Glutamatergic neuron (in vitro differentiated cells): ENCODE data around the gene OR7C2. TPM values are rescaled to one million over a fixed set of nuclear protein-coding genes. Genes with fewer than 3 reads are reported as not detected.
"Not testable (repeated sequence)": the region's sequence is repeated elsewhere in the genome, so short reads cannot be mapped to it uniquely, and the experiment has no call there.

Experiments
- DNase-seq: peaks from one replicate; pipeline ENCODE4 v3.0.0; 2022
- H3K27ac Mint-ChIP-seq: one replicate; pipeline ENCODE4 v1.8.0; 2020; ENCODE audit warnings: mild to moderate bottlenecking, mixed read lengths, inconsistent platforms; ENCODE audit not compliant: unreplicated experiment
- H3K27me3 Mint-ChIP-seq: one replicate; pipeline ENCODE4 v1.8.0; 2020; ENCODE audit warnings: mild to moderate bottlenecking, moderate library complexity, mixed read lengths, inconsistent platforms; ENCODE audit not compliant: unreplicated experiment
- H3K36me3 Mint-ChIP-seq: one replicate; pipeline ENCODE4 v1.8.0; 2020; ENCODE audit warnings: mild to moderate bottlenecking, mixed read lengths, inconsistent platforms; ENCODE audit not compliant: unreplicated experiment
- H3K4me1 Mint-ChIP-seq: one replicate; pipeline ENCODE4 v1.8.0; 2020; ENCODE audit warnings: mild to moderate bottlenecking, low read depth, mixed read lengths, inconsistent platforms; ENCODE audit not compliant: unreplicated experiment
- H3K4me3 Mint-ChIP-seq: one replicate; pipeline ENCODE4 v1.8.0; 2020; ENCODE audit warnings: mild to moderate bottlenecking, mixed read lengths, inconsistent platforms; ENCODE audit not compliant: unreplicated experiment
- H3K9me3 Mint-ChIP-seq: one replicate; pipeline ENCODE4 v1.8.0; 2020; ENCODE audit warnings: mild to moderate bottlenecking, moderate library complexity, mixed read lengths, inconsistent platforms; ENCODE audit not compliant: unreplicated experiment
- total RNA-seq: library from RNA; stranded (reverse); fragmentation: NEBNext Ultra II Directional; extraction: Animal tissue kit (Norgen Biotek cat#: 25700); gene quantifications from one replicate; pipeline ENCODE4 v1.2.1, GENCODE V29; 2021; ENCODE audit not compliant: unreplicated experiment
- TF ChIP-seq, protein P1 (sequence below): fragments of 200-600 bp; sonication (generic); IDR thresholded peaks from one replicate; pipeline ENCODE4 v1.5.0; 2021; ENCODE audit not compliant: partially characterized antibody, unreplicated experiment

Gene OR7C2
- total RNA-seq, 1 donor from 2014 or later: not detected

GRCh38 chr19:14933506-14933905 lies 7.8 kb upstream of the OR7C2 start:
- Mint-ChIP-seq H3K27me3 (no peaks in the 10 kb centered on the region), H3K36me3 (no peaks in the 10 kb centered on the region), H3K4me1 (no peaks in the 10 kb centered on the region), H3K27ac (no peak overlapping the region), H3K4me3 (no peak overlapping the region), H3K9me3 (peaks cover 2% of the 10 kb centered on the region)
- TF ChIP-seq, protein P1, sequence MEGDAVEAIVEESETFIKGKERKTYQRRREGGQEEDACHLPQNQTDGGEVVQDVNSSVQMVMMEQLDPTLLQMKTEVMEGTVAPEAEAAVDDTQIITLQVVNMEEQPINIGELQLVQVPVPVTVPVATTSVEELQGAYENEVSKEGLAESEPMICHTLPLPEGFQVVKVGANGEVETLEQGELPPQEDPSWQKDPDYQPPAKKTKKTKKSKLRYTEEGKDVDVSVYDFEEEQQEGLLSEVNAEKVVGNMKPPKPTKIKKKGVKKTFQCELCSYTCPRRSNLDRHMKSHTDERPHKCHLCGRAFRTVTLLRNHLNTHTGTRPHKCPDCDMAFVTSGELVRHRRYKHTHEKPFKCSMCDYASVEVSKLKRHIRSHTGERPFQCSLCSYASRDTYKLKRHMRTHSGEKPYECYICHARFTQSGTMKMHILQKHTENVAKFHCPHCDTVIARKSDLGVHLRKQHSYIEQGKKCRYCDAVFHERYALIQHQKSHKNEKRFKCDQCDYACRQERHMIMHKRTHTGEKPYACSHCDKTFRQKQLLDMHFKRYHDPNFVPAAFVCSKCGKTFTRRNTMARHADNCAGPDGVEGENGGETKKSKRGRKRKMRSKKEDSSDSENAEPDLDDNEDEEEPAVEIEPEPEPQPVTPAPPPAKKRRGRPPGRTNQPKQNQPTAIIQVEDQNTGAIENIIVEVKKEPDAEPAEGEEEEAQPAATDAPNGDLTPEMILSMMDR: no peak
- DNase-seq: no peak

- Mint-ChIP-seq H3K27ac (no peak overlapping the region), H3K4me3 (no peak overlapping the region), H3K36me3 (no peaks in the 10 kb centered on the region), H3K27me3 (no peaks in the 10 kb centered on the region), H3K9me3 (peaks cover 6% of the 10 kb centered on the region), H3K4me1 (no peaks in the 10 kb centered on the region)
- DNase-seq: no peak
- TF ChIP-seq, protein P1: no peak
These were observed 1.0 kb upstream of the OR7C2 start for GRCh38 chr19:14940266-14940665.

GRCh38 chr19:14943601-14944000 lies 2.3 kb downstream of the OR7C2 start:
- H3K4me3 Mint-ChIP-seq: no peak overlapping the region
- TF ChIP-seq, protein P1: no peak
- no peaks in the 10 kb centered on the region for H3K27me3 Mint-ChIP-seq
- H3K27ac Mint-ChIP-seq: no peak overlapping the region
- peaks cover 6% of the 10 kb centered on the region for H3K9me3 Mint-ChIP-seq
- no peaks in the 10 kb centered on the region for H3K4me1 Mint-ChIP-seq
- DNase-seq: no peak
- H3K36me3 Mint-ChIP-seq: no peaks in the 10 kb centered on the region

DNA sequence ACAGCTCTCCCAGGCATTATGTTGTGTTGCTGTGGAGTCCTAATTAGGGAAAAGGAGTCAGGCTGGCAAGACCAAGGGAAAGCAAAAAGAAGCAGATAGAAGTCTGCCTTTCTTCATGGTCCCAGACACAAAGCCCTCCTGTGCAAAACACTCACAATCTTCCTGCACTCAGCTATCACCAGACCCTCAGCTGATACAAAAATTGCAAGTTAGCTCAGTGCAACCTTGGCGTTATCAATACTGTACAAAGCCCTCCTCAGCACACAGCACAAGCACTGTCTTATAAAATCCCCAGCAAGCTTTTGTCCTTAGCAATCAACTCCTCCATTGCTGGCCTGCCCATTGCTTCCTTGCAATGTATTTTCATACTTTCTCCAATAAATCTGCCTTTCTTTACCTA lies 3.2 kb downstream of the OR7C2 start:
- no peaks in the 10 kb centered on the region for H3K36me3 Mint-ChIP-seq
- no peak for DNase-seq

DNA sequence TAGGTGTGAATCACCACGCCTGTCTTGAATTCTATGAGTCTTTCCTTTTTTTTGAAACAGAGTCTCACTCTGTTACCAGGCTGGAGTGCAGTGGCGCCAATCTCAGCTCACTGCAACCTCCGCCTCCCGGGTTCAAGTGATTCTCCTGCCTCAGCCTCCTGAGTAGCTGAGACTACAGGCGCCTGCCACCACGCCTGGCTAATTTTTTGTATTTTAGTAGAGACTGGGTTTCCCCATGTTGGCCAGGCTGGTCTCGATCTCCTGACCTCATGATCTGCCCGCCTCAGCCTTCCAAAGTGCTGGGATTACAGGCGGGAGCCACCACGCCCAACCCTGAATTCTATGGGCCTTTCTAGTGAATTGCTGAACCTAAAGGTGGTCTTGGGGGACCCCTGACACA lies 8.1 kb downstream of the OR7C2 start:
- not testable (repeated sequence) for H3K9me3 Mint-ChIP-seq, H3K27ac Mint-ChIP-seq

More for the DNA sequence above, 3.2 kb downstream of the OR7C2 start:
- peaks cover 6% of the 10 kb centered on the region for H3K9me3 Mint-ChIP-seq
- H3K27ac Mint-ChIP-seq: no peak overlapping the region
- no peaks in the 10 kb centered on the region for H3K27me3 Mint-ChIP-seq
- H3K4me1 Mint-ChIP-seq: no peaks in the 10 kb centered on the region
- TF ChIP-seq, protein P1: no peak
- no peak overlapping the region for H3K4me3 Mint-ChIP-seq

GRCh38 chr19:14949876-14950275 lies 8.6 kb downstream of the OR7C2 start:
- TF ChIP-seq, protein P1: no peak
- no peaks in the 10 kb centered on the region for H3K9me3 Mint-ChIP-seq
- H3K4me1 Mint-ChIP-seq: no peaks in the 10 kb centered on the region
- DNase-seq: no peak
- H3K27ac Mint-ChIP-seq: no peak overlapping the region
- no peak overlapping the region for H3K4me3 Mint-ChIP-seq
- peaks cover 2% of the 10 kb centered on the region for H3K27me3 Mint-ChIP-seq
- no peaks in the 10 kb centered on the region for H3K36me3 Mint-ChIP-seq

More for the DNA sequence above, 8.1 kb downstream of the OR7C2 start:
- not testable (repeated sequence) for H3K36me3 Mint-ChIP-seq, H3K27me3 Mint-ChIP-seq, H3K4me1 Mint-ChIP-seq, H3K4me3 Mint-ChIP-seq, DNase-seq
